HG02884 (cell line): Measurements from ENCODE around the gene EYA3.
A peak's percentile ranks its signal among the peaks of the same experiment; 100 is the strongest.

Experiments
- ATAC-seq: cut with Tn5 transposase; IDR thresholded peaks from one replicate; pipeline ENCODE4 v1.9.1; 2021; ENCODE audit warnings: mild to moderate bottlenecking, moderate library complexity; ENCODE audit not compliant: unreplicated experiment

The EYA3 gene

DNA sequence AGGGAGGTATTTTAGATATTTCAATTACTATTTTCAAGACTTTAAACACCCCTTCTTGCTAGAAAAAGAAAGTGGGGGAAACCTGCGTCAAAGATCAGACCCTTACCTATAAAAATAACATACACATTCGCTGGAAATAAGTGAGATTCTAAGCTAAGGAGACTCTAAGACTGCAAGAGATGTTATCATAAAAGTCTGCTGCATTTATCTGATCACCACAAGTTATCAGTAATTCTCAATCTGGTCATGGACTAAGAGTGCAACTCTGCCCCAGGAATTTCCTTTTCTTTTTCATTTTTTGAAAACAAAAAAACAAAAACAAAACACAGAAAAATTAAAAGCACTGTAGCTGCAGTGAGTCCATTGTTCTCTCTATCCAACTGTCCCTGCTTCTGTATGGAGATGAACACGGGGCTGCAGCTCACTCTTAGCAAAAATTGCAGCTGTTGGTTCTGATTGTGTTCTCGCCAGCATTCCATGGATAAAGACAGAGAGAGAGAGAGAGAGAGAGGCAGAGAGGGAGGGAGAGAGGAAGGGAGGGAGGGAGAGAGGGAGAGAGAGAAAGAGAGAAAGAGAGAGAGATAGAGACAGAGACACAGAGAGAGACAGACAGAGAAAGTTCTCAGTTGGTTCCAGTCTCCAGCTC lies 114.5 kb downstream of the EYA3 start:
- ATAC-seq, result no peak

DNA sequence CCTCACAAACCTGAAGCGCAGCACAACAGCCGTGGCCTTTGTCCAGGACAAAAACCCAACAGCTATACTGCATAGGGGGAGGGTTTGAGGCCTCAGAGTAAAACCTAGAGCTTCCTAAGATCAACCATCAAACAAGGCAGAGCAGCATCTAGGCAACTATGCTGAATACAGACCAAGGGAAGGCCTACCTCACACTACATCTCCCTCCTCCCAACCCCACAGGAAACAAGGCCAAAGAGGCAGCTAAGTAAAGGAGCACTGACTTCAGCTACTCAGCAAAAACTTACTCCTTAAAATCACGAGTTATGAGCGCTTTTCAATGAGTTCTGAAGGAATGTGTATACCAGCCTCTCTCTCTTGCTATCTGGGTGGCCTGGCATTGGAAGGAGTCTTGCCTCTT lies 116.3 kb downstream of the EYA3 start:
- no peak for ATAC-seq

DNA sequence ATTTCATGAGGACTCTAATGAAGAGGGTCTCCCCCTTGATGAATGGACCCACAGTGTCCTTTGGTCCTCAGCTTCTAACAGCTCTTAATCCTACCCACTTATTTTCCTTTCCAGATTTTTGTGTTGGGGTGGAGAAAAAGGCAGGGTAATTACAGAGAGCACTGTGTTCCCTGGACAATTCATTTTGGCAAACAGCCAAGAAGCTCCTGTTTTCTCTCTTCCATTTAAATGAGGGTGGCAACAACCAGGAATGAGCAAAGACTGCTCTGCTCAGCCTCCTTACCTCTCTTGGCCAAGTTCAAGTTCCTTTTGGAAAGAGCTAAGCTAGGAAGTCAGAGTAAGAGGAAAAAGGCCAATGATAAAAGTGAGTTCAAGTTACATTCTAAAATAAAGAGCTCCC lies 116.7 kb downstream of the EYA3 start:
- ATAC-seq, result no peak

GRCh38 chr1:27970401-27970800 lies 118.0 kb downstream of the EYA3 start:
- ATAC-seq, result no peak

DNA sequence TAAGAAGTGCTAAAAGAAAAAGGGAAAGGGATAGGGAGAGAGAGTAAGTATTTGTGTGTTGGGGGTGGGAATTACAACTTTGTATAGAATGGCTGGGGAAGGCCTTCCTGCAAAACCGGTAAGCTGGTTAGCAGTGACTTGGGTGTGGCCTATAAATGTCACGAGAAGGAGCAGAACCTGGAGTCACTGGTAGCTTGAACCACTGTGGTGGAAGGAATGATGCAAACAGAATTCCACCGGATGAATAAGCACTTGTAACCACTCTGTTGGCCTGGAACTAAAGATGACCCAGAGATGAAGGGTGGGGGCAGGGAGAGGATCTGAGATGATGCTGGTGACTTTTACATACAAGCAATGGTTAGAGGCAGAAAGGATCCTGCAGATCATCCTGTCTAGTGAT lies 119.7 kb downstream of the EYA3 start:
- no peak for ATAC-seq

DNA sequence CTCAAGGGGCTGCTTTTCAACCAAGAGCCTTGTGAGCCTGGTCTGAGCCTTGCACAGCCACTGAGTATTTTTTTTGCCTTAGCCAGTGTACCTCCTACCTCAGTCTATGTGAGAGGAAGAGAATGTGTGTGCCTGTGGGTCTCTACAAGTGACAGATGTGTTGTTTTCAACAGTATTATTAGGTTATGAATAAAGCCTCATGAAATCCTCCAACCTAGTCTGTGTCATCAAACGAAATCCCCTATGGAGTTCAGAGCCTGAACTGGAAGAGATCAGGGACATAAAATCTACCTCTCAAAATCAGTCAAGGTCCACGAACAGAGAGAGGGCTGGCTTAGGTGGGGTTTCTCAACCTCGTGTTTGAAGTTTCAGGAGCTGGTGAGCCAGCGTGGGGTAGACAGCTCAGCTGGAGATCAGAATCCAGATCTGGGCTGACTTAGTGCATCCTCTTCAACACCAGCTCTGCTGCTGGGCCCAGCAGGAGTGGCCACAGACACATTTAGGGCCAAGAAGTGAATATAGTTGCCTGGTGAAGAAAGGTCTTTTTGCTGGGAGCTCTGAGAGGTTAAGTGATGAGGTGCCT lies 120.4 kb downstream of the EYA3 start:
- no peak for ATAC-seq

- no peak for ATAC-seq
Observed at GRCh38 chr1:27967106-27967883, 121.1 kb downstream of the EYA3 start.

- no peak for ATAC-seq
Observed at GRCh38 chr1:27966402-27967105, 121.9 kb downstream of the EYA3 start.

GRCh38 chr1:27963393-27963792 lies 125.0 kb downstream of the EYA3 start:
- no peak for ATAC-seq

- no peak for ATAC-seq
Observed at GRCh38 chr1:27961646-27962221, 126.7 kb downstream of the EYA3 start.

- no peak for ATAC-seq
Observed at GRCh38 chr1:27960762-27961645, 127.4 kb downstream of the EYA3 start.

GRCh38 chr1:27959792-27960603 lies 128.4 kb downstream of the EYA3 start, which contains the start of gene XKR8:
Gene XKR8, plus strand, starts transcription at chr1:27959973. Its CDS starts 97 bp downstream, at chr1:27960070.
- ATAC-seq, result peak; percentile 84

- no peak for ATAC-seq
Observed at GRCh38 chr1:27958513-27958912, 129.9 kb downstream of the EYA3 start.

GRCh38 chr1:27957655-27958054 lies 130.8 kb downstream of the EYA3 start:
- no peak for ATAC-seq

GRCh38 chr1:27956761-27957160 lies 131.6 kb downstream of the EYA3 start:
- ATAC-seq, result no peak

DNA sequence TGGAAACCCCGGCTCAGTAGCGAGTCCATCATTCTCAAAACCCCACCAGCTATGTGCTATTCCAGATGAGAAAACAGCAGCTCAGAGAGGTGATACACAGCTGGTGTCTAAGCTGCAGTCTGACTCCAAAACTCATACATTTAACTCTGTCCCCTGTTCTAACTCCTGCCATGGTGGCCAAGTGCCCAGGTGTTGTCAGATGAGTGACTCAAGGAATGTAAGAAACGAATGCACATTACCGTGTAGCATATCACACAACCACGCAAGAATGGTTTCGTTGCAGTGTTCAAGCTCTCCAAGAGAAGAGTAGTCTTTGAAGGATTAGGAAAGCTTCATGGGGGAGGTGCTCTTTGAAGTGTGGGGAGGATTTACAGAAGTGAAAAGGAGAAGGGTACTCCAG lies 133.3 kb downstream of the EYA3 start:
- no peak for ATAC-seq

GRCh38 chr1:27954186-27954585 lies 134.2 kb downstream of the EYA3 start:
- no peak for ATAC-seq

DNA sequence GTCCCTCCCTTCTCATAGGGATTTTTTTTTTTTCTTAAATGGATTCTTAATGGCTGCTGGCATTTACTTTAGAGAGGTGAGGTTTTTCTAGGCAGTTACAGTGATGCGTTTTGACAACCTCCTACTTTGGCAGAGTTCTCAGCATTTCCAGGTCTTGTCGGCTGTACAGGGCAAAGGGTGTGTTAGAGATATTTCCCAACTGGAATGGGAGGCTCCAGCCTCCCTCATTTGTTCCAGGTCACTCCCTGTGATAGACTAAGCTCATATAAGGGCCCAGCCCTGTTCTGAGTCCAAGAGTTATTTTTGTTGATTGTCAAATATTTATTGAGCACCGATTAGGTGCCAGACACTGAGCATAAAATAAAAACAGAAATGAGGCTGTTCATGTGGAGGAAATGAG lies 136.3 kb downstream of the EYA3 start:
- ATAC-seq, result no peak

GRCh38 chr1:27951396-27951795 lies 137.0 kb downstream of the EYA3 start:
- no peak for ATAC-seq
